ENCODE results near the gene CMIP. TPM values are rescaled to one million over a fixed set of nuclear protein-coding genes. Genes with fewer than 3 reads are reported as not detected.
"Not testable (repeated sequence)": the region's sequence is repeated elsewhere in the genome, so short reads cannot be mapped to it uniquely, and the experiment has no call there.

Gene CMIP
- total RNA-seq, 1 experiment from 2014 or later: 9.5 TPM

DNA sequence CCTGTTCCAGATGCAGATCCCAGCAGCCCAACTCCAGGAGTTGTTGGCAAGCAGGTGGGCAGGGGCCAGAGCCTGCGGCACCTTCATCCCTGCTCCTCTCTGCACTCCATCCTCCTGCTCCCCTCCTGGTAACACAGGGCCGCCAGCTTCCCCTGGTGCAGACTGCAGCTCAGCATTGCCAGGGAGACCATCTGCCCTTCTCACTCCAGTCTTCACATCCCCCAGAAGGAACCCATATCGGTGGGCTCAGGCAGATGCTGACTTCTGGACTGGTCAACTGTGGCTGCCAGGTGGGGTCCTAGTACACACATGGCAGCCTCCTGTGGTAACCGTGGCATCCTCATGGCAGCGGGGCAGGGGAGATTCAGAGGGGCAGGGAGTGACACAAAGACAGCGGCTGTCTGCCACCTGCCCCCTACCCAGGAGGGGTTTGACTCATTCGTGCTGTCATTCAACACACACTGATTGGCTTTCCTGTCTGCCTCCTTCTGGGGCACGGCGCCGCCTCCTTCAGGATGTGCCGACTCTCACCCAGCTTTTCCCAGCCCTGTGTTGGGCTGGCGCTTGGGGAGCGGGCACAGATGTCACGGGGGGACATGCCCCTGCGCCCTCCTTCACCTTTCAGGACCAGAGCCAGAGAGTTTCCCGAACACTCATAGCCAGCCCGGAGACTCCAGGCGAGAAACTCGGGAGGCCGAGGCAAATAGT is 120.9 kb downstream of the CMIP start:
- no peak for DNase-seq (ENCODE audit: low read depth)

DNA sequence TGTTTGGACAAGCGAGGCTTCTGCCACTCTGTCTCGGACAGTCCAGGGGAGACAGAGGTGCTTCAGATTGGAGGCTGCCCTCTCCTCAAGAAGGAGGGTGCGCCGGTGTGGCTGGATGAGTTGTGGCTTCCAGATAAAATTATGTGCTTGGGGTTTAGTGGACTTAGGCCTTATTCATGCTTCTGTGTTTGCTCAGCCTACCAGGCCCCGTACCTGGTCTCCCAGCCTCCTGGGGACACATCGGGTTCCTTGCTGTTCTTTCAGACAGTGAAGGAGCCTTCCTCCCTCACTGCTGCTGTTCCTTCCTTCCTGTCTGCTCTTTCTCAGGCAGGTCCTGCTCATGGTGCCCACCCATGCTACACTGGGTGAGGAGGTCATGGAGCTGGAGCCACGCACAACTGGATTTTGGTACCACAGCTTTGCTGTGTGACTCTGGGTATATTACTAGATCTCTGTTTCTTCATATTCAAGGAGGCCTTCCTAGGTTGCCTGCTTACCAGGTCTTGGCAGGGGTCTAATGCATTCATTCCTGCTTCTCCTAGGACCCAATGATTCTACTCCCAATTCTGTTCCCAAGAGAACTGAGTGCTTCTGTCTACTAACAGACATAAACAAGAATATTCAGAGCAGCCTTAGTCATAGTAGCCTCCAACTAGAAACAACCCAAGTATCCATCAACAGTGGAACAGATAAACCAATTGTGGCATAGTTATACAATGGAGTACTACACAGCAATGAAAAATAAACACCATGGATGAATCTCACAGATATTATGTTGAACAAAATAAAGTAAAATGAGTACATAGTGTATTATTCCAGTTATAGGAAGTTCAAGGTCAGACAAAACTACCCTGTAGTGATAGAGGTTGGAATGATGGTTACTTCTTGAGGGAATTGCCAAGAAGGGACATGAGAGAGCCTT is 121.7 kb downstream of the CMIP start:
- DNase-seq (ENCODE audit: low read depth): no peak

DNA sequence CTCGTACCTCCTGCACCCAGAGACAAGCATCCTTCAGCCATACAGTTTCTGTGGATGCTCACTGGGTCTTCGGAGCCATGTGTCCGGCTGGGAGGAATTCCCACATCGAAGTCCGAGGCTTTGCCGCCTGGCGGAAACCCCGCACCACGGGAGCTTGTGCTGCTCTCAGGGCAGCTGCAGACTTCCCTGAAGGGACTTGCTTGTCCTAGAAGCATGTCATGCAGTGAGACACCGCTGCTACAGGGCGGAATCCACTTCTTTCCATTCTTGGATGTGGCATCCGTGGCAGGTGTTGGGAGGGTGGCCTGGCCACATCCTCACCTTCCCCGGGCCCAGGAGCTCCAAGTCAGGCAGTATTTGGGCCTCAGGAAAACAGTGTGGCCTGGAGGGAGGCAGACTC is 122.5 kb downstream of the CMIP start:
- no peak for DNase-seq (ENCODE audit: low read depth)

DNA sequence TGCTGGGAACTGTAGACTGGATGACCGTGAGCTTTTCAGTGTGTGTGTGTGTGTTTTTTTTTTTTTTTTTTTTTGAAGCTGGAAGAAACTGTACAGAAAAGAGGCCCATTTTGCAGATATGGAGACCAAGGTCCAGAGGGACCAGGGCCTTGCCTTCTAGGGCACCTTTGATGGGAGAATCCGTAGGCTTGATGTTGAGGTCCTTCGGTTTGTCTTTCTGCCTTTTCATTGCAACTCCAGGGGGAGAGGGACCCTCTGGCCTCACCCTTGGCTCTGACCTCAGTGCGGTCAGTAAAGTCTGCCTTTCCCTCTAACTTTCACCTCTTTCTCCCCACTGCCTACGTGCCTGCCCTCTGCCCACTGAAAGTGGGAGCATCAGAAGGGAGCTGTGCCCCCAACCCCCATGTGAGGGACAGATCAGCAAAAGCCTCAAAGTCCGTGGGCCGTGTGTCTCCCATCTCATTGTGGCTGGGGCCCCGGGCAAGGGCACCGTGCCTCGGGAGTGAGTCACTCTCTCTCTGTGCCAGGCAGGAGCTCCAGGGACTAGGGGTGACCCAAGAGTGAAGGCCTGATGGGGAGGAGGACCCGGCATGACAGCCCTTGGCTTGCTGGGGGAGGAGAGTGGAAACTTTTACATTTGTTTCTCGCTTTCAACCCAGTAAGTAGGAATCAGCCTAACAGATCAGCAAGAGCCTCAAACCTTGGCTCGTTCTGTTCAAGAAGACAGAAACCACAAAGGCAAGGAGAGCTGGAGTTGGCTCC is 123.6 kb downstream of the CMIP start:
- peak; percentile 77 for DNase-seq (ENCODE audit: low read depth)

DNA sequence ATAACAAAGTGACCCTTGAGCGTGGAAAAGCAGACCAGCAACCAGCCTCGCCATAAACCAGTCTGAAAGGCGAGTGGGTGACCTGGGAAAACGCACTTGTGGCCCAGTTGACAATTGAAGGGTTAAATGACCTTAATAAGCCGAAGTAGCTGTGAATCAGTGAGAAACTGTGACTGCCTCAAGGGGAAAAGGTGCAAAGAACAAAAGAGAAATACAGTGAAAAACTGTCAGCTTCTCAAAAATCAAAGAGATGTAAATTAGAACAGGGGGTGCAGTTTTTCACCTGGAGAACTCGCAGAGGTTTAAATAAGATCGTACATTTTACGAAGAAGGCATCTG is 124.1 kb downstream of the CMIP start:
- no peak for DNase-seq (ENCODE audit: low read depth)

DNA sequence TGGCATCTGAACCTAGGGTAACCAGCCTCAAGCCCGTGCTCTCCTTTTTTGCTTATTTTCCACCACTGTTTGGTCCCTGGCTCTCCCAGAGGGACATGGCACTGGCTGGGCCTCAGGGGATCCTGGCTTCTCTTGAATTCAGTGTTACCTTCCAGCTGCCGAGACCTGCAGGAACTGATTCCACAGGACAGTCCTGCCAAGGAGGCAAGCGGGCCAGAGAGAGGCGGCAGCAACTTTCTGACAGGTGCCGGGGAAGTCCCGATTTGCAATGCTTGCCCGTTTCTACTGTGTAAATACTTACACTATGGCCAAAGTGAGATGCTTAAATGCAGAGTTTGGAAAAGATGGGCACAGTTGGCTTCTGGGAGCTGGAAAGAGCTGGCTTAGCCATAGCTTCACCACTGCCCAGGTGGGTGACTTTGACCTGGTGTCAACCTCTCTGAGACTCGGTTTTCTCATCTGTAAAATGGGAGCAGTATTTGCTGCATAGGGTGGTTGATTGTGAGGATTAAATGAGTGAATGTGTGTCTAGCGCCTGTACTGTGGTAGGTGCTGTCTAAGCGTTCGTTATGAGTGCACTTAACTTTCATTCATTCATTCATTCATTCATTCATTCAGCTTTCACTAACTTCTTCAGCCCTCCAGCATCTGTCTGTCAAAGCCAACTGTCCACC is 124.9 kb downstream of the CMIP start:
- DNase-seq (ENCODE audit: low read depth): no peak

DNA sequence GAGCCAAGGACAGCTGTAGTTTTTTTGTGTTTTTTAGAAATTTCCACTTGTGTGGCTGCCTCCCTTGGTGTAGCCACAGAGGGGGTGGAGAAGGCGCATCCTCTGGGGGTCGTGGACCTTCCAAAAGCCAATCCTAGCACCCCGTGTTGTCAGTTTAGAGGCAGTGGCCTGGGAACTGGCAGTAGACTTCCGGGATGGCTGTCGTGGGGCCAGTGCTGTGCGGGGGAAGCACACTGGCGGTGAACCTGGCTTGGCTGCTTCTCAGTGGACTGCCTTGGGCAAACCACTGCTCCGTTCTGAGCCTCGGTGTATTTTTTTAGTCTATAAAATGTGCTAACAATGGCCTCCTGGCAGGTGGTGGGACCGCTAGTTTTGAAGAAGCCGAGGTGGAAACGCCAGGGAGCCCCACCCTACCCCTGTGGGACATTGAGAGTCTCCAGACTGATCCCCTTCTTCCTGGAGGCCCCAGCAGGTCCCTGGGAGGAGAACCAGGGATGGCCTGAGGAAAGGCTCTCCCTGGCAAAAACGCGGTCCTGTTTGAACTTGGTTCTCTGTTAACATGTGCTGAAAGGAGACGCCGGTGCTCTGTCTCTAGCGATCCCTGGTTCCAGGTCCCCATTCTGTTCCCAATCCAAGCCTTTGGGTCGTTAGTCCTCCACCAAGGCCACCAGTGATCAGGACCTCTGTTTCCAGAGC is 125.7 kb downstream of the CMIP start:
- no peak for DNase-seq (ENCODE audit: low read depth)

DNA sequence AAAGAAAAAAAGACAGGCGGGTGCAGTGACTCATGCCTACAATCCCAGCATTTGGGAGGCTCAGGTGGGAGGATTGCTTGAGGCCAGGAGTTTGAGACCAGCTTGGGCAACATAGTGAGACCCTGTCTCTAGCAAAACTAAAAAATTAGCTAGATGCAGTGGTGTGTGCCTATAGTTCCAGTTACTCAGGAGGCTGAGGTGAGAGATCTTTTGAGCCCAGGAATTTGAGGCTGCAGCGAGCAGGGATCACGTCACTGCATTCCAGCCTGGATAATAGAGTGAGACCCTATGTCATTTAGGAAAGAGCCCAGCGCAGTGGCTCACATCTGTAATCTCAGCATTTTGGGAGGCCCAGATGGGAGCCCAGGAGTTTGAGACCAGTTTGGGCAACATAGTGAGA is 126.6 kb downstream of the CMIP start:
- DNase-seq (ENCODE audit: low read depth): no peak

DNA sequence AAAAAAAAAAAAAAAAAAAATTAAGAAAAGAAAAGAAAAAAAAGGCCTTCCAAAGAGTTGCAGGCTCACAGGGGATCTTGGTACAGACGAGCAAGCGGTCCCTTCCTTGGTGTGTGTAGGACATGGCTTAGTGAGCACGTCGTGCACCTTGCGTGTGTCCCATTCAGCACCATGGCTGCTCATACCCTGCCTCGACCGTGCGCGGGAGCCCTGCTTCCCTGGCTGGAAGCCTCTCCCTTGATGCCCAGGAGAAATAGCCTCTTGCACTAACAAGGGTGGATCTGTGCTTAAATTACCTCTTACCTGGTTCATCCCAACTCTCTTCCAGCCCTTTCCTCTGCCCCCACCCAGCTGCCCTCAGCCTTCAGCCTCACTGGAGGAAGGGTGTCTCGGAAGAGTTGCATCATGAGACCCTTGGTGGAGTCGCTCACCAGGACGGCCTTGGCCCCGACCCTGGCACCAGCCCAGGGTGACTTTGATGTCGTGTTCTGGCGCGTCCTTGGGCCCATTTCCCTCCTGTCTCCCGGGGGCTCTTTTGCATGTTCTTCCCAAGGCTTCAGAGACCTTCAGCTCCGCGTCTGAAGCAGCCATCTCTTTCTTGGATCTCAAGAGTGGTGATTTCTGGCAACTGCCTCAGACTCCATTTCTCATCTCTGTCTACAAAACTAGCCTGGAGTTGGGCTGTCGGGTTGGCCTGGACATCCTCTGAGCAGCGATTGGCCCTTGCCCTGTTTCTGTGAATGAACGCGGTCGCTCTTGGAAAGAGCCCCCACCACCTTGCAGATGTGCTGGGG is 127.2 kb downstream of the CMIP start:
- no peak for DNase-seq (ENCODE audit: low read depth)

DNA sequence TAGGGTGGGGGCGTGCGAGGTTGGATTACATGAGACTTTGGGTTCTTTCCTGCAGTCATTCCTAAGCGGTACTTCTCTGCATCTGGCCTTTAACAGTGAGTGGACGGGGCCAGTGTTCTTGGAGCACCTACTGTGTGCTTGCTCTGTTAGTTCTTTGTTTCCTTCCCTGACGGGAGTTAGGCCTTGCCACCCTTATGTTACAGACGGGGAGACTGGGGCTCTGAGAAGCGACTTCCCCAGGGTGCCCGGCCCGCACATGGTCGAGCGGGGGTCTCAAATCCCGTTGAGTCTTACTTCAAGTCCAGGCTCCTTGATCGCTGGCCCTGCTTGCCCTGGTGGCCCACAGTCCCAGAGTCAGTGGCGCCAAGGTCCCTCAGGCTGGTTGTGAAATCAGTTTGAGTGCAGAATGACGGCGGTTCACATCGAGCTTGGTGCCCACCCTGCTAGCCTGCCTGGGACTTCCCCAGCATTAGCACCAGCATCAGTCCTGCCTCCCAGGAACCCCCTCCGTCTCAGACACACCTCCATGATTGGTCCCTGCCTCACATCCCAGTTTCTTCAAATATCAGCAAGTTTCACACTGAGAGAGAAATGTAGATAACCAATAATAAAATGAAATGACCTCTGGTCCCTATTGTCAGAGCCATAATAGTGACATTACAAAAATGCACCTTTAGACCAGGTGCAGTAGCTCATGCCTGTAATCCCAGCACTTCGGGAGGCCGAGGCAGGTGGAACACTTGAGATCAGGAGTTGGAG is 128.0 kb downstream of the CMIP start:
- no peak for DNase-seq (ENCODE audit: low read depth)

DNA sequence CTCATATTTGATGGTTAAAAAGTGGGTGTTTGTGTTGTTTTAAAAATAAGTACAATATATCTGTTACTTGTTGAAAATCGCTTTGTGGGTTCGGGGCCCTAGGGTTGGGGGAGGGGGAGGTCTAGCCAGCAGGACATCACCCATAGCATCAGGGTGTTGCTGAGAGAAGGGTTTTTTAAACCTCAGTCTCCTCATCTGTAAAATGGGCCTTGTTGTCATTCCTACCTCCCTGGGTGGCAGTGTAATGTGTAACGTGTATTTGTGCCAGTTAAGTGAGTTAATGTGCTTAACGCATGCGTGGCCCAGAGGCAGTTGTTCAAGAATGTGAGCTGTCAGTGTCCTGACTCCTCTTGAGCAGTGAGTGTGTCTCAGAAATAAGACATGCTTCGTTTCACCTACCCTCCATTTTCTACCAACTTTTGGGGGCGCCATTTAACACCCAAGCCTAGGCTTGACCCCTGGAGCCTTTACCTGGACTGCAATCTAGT is 129.0 kb downstream of the CMIP start:
- no peak for DNase-seq (ENCODE audit: low read depth)

DNA sequence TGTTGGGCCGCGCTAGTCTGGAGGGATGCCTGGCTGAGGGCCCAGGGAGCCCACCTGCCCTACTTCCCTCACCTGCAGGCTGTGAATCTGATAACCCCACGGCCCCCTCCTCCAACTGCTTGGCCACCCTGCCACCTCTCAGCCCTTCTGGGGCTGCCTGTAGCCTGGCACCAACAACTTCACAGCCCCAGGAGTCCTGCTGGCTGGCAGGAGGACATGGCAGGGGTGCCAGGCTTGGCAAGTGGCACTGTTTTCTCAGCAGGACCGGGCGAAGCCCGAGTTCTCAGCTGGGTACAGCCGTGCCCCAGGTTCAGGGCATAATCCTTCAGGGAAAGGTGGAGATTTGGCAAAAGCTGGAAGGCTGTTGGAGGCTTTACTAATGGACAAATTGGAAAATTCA is 129.6 kb downstream of the CMIP start:
- DNase-seq (ENCODE audit: low read depth): no peak

DNA sequence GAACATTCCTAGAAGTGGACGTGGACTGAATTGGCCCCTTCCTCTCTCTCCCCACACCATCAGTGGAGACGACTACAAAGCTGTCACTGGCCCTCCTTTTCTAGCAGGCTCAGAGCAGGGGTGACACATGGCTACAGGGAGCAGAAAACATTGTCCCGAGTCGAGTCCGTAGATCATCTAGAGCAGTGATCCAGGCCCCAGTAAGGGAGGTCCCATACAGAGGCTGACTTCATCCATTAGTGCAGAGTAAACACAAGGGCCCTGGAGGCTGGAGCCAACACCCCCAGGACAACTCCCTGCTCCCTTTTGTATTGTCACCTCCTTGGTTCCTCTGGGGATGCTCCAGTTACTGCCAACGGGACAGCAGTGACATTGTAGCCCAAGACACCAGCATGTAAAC is 130.7 kb downstream of the CMIP start:
- DNase-seq (ENCODE audit: low read depth): no peak

DNA sequence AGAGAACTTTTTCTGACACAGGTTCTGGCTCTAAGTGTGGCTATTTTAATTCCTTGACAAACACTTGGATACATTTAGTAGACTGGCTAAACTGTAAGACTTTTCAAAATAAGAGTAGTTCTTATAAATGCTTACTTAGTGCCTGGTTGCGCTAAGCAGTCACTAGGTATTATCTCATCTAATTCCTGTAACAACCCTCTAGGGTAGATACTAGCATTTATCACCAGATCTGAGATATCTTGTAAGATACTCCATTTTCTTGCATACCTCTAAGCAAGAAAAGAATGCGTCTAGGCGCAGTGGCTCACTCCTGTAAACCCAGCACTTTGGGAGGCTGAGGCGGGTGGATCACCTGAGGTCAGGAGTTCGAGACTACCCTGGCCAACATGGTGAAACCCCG is 131.2 kb downstream of the CMIP start:
- no peak for DNase-seq (ENCODE audit: low read depth)

DNA sequence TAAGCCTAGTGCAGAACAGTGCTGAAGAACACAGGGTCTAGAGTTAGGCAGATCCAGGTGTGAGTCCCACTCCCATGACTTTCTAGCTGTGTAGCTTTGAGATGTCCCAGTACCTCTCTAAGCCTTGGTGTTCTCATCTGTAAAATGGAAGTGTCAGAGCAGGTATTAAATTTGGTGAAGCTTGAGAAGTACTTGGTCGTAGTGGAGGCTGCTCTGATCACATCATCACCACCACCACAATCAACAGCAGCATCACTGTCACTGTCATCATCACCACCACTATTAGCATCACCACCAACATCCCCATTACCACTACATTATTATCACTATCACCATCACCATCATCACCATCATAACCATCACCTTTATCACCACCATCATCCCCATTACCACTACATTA is 132.1 kb downstream of the CMIP start:
- no peak for DNase-seq (ENCODE audit: low read depth)

DNA sequence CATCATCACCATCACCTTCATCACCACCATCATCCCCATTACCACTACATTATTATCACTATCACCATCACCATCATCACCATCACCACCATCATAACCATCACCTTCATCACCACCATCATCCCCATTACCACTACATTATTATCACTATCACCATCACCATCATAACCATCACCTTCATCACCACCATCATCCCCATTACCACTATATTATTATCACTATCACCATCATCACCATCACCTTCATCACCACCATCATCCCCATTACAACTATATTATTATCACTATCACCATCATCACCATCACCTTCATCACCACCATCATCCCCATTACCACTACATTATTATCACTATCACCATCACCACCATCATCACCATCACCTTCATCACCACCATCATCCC is 132.7 kb downstream of the CMIP start:
- not testable (repeated sequence) for DNase-seq (ENCODE audit: low read depth)

DNA sequence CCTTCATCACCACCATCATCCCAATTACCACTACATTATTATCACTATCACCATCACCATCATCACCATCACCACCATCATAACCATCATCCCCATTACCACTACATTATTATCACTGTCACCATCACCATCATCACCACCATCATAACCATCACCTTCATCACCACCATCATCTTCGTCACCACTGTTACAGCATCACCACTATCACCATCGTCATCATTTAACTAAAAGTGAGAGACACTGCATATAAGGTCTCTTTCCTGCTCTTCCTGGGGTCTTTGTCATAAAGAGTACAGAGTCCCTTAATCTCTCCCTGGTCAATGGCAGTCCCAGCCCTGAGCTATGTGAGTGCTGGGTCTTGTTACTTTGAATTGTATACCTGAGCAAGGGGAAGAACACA is 133.5 kb downstream of the CMIP start:
- DNase-seq (ENCODE audit: low read depth): no peak

DNA sequence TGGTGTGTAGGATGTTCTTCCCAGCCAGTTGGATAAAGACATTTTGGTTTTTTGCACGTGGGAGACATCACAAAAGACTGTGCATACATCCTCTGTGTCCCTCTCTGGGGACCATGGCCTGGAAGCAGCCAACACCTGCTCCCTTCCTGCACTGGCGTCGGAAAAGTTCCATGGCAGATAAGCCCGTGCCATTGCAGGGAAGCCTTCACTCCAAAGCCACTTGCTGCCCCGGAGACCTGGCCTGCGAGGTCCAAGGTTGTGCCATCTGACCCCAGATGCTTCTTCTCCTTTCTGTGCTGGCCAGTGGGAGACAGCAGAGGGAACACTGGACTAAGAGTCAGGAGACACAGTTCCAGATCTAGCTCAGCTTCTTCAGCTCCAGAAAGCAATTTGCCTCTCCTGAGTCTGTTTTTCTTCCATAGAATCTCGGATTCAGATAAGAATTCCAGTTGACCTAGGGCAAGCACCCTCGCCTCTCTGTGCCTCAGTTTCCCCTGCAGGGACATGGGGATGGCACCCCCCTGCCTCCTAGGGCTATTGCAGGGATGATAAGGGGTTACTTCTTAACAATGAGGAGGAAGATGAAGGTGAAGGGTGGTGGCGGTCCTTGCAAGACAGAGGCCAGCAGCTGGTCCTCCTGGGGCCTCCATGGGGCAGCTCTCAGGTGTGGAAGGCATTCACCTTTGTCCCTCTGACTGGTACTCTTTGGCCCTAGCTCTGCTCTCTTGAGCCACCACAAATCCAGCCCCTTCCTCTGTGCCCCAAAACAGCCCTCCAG is 134.2 kb downstream of the CMIP start:
- DNase-seq (ENCODE audit: low read depth): no peak
